Eye (tissue), 1 donor: ENCODE results near the gene PLVAP.
"Not testable (repeated sequence)": the region's sequence is repeated elsewhere in the genome, so short reads cannot be mapped to it uniquely, and the experiment has no call there.

Source experiments
- DNase-seq: peaks from one replicate; pipeline ENCODE4 v3.0.0-alpha.2; 2015

The PLVAP gene

DNA sequence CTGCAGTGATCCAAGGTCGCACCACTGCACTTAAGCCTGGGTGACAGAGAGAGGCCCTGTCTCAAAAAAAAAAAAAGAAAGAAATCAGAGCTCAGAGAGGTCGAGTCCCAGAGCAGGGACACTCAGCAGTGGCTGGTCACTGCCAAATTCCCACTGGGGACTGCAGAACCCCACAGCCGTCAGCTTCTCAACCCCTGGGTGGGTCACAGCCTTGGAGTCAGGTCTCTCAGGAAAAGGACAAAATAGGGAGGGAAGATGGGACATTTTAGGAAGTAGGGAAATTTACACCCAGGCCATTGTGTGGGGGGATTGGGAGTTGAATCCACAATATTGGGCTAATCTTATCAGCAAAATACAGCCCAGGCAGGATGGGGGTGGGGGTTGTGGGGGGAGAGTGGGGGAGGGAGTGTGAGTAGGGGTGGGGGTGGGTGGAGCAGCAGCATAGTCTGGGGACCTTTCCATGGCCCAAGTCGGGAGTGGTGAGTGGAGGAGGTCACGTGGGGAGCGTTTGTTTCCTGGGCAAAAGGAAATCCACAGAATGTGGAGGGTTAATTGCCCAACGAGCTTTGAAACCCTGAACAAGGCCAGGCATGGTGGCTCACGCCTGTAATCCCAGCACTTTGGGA, 21.9 kb upstream of the PLVAP start:
- DNase-seq, result no peak

DNA sequence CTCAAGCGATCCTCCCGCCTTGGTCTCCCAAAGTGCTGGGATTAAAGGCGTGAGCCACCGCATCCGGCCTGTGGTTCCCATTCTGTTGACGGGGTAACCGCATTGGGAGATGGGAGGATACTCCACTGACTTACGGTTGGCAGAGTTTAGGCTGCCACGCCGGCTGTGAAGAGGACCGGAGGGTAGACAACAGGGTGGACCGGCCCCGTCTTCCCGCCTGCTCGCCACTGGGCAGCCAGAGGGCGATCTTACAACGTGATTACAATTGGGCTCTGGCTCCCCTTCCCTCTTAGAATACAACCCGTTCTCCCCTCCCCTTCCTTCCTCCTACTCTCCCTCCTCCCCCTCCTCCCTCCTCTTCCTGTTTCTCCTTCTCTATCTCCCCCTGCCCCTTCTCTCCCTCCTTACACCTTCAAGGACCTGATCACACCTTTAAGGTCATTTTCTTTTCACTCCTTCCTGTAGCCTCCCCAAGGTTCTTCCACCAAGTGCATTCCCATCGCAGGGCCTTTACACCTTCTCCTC, 17.8 kb upstream of the PLVAP start:
- peak; percentile 55 for DNase-seq

GRCh38 chr19:17393914-17394313, 16.8 kb upstream of the PLVAP start, which contains the start of gene CCDC194:
Gene CCDC194, minus strand, starts transcription at chr19:17394196. Its CDS starts 38 bp downstream, at chr19:17394158.
- DNase-seq, result no peak

- DNase-seq, result no peak
These were observed 15.9 kb upstream of the PLVAP start for GRCh38 chr19:17393002-17393401.

DNA sequence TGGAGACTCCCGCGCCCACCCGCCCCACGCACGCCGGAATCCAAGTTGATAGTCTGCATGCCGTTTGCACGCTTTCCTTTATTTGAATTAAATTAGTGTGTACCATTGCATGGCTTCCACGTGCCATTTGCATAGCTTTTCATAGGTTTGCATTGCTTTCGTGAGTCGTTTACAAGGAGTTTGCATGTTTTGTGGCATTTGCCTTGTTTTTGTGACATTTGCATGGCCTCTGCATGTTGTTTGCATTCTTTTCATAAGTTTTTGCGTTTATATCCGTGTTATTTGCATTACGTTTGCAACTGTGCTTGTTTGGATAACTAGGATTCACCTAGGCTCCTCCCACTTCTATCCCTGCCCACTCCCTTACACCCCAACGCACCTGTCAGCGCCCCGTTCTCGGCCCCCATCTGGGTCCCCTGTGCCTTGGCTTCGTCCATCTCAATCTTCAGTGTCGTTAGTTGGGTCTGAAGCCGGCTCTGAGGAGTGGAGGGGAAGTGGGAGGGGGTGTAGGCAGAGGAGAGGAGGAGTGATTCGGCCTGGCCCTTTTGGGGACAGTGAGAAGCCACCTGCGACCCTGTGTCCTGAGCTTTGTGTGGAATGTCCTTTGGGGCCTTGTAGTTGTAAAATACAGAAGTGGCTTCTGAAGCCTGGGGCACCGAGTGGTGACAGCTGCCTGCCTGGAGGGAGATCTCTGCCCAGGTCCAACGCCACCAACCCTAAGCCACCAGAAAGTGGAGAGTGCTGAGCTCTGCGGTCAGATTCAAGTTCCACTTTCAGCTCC, 14.4 kb upstream of the PLVAP start:
- DNase-seq, result no peak

DNA sequence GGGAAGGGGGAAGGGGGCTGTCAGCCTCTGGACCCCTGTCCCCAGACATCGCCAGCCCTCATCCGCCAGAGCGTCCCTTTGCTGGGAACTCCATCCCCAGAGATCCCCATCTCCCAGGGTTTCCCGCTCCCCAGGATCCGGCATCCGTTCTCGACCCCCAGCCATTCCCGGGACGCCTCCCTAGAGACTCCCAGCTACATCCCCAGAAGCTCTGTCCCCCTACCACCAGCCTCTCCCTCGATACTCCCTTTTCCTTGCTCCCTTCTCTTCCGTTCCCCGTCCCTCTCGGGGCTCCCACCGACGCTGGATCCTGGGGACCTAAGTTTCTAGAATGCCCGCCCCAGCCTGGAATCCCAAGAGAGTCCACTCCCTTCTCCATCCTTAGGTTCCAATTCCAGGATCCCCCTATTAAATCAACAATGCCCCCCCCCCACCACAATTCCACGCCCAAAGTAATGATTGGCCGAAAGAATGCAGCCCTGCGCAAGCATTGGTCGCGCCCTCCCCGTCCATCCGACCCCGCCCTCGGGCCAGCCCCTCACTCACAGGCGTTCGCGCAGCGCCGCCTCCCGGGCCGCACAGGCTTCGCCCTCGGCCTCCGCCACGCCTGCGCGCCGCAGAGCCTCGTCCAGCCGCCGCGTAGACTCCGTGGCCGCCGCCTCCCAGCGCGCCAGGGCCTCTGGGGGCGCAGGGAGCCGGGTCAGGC, 13.7 kb upstream of the PLVAP start:
- DNase-seq, result peak; percentile 96

DNA sequence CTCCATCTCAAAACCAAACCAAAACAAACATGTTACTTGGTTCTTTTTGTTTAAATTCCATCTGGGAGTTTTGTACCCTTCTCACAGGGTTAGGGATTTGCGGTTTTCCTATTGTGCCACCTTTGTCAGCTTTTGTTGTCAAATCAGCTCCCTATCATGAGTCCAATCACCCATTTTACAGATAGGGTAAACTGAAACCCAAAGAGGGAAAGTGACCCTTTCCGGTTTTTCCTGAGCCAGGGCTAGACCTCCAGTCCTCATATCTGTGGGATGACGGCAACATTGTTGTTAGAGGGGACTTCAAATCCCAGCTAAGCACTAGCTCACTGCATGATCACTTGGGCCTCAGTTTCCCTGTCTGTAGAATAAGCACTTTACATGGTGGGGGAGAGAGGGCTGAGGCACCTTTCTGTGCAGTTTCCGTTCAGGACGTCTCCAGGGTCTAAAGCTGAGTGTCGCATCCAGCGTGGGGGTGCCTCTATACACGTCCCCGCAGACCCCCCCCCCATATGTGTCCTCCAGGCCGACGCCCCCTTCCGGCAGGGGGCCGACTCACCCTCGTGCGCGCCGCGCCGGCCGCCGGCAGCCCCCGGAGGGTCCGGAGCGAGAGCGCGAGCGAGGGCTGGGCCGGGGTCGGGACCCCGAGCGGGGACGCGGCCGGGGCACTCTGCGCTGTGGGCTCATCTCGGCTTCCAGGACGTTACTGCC, 13.0 kb upstream of the PLVAP start:
- DNase-seq, result peak; percentile 11

GRCh38 chr19:17389288-17389687, 12.1 kb upstream of the PLVAP start:
- no peak for DNase-seq

DNA sequence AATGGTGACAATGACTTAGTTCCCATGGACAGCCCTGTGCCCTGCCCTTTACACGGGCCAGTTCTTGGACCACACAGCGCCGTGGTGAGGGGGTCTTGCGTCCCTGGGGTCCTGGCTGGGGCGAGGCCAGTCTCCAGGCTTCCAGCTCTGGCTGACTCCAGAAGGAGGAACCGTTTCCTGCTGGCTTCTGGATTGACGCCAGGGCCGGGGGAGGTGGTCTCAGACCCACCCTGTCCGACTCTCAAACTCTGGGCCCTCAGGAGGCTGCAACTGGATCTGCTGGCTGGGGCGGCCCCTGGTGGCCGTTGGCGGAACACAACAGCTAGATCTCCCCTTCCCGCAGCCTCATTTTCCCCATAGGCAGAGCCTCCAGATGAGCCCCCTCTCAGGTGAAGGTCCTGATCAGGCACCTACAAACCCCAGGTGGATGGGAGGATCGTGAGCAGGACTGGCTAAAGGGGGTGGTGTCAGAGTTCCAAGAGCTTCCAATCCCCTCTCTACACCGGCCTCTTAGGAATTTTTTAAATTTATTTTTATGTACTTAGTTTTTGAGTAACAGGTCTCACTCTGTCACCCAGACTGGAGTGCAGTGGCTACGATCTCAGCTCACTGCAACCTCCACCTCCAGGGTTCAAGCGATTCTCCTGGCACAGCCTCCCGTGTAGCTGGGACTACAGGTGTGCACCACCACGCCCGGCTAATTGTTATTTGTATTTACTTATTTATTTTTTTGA, 8.9 kb upstream of the PLVAP start:
- peak; percentile 74 for DNase-seq

DNA sequence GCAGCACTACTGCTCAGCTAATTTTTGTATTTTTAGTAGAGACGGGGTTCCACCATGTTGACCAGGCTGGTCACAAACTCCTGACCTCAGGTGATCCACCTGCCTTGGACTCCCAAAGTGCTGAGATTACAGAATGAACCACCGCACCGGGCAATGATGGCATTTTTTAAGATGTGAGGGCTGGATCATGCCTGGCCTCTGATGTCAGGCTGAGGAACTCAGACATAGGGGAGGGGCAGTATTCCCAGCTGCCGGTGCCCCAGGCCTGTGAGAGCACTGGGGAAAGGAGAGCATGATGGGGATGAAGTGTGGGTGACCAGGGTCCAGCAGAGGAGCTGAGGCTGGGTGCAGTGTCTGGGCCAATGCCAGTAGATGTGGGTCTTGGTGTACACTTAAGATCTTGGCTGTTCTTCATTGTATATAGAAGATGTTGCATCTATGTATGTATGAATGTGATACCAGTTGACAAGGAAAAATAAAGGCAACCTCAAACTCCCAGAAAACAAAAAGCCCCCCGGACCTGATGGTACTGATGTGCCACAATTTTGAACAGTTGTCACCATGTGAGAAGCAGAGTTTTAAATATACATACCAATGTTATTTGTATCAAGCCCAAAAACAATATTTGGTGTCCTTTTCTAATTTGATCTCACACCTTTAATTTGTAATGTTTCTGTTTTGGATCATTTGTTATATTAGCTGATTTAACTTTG, 3.4 kb upstream of the PLVAP start:
- DNase-seq, result no peak

- DNase-seq, result peak; percentile 62
These were observed 2.1 kb upstream of the PLVAP start for GRCh38 chr19:17379221-17379631.

DNA sequence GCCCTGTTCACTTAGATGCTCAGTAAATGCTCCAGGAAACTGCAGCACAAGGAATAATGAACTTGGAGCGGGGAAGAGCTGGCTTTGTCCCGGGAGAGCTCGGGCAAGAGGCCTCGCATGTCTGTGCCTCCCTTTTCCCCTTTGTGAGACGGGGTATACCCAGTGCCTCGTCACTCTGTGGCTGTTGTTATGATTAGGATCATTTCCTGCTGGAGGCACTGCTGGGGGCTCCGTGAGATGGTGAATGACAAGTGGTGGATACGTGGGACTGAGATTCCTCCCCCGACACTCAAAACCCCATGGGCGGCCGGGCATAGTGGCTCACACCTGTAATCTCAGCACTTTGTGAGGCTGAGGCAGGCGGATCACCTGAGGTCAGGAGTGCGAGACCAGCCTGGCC, 1.1 kb upstream of the PLVAP start:
- no peak for DNase-seq

- no peak for DNase-seq
These were observed 7.0 kb downstream of the PLVAP start for GRCh38 chr19:17370026-17370587.

DNA sequence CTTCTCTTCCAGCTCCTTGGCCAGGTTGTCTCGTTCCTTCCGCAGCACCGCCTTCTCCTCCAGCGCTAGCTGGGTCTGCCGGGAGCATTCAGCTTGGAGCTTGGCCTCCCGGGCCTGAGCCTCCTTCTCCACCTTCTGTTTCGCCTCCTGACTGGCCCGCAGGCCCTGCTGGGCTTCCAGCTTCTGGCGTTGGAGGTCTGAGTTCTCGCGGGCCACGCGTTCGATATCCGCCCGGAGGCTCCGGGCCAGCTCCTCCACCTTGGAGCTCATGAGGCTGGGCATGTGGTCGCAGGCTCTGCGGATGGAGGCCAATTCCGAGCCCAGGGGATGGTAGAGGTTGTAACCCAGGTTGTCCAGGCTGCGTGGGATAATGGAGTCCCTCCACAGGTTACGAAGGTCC, 11.8 kb downstream of the PLVAP start:
- DNase-seq, result no peak

GRCh38 chr19:17363852-17364605, 13.1 kb downstream of the PLVAP start:
- DNase-seq, result not testable (repeated sequence)

DNA sequence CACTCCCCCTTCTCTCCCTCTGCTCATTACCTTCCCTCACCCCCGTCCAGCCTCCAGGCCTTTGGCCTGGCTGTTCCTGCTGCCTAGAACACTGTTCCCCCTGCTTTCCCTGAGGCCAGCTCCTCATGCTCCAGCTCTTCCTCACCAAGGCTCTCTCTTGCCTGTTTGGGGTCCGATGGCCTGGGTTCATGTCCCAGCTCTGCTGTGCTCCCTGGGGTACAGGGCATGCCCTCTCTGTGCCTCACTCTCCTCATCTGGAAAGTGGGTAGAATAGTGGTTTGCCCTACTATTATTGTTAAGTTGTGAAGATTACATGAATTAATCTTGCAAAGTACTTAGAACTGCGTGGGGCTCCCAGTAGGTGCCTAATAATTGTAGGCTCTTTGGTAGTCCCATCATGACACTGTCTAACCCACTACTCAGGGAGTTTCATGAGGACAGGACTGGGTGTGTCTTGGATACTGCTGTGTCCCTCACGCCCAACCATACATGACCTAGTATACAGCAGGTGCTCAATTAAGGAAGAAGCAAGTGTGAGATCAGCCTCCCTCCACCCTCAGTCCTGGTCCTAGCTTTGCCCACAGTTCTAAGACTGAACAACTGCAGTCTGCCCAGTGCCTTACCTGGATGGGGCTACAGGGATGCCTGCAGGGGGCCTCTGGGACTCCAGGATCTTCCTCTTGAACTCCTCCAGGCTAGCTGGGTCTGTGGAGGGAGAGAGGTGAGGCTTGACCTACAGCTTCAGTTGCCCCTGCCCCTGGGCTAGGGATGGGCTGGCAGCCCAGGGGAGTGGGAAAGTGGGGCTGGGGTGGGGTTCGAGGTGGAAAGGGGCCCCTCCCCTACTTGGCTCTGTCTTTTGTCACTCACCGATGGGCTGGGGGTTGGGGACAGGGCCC, 17.0 kb downstream of the PLVAP start:
- no peak for DNase-seq

GRCh38 chr19:17358395-17358794, 18.7 kb downstream of the PLVAP start:
- DNase-seq, result no peak

GRCh38 chr19:17357724-17358123, 19.4 kb downstream of the PLVAP start:
- no peak for DNase-seq

GRCh38 chr19:17357078-17357666, 20.0 kb downstream of the PLVAP start:
- no peak for DNase-seq
